KOPT-K1 (cell line): ENCODE results near the gene AACS.
"Not testable (repeated sequence)": the region's sequence is repeated elsewhere in the genome, so short reads cannot be mapped to it uniquely, and the experiment has no call there.

Experiments
- H3K27ac ChIP-seq: fragments of 200-600 bp; sonication (generic); 2 replicates; pipeline ENCODE4 v1.5.1; 2016; ENCODE audit warnings: antibody characterized with exemption, mild to moderate bottlenecking, low read depth, low read length; ENCODE audit not compliant: poor library complexity, severe bottlenecking
- H3K36me3 ChIP-seq: fragments of 200-600 bp; sonication (generic); 2 replicates; pipeline ENCODE4 v1.5.1; 2017; ENCODE audit warnings: antibody characterized with exemption, mild to moderate bottlenecking, low read length, moderate library complexity; ENCODE audit not compliant: insufficient read depth
- H3K9me3 ChIP-seq: fragments of 200-600 bp; sonication (generic); 2 replicates; pipeline ENCODE4 v1.5.1; 2017; ENCODE audit warnings: antibody characterized with exemption, low read length, mild to moderate bottlenecking; ENCODE audit not compliant: insufficient read depth, poor library complexity, severe bottlenecking

Gene AACS

DNA sequence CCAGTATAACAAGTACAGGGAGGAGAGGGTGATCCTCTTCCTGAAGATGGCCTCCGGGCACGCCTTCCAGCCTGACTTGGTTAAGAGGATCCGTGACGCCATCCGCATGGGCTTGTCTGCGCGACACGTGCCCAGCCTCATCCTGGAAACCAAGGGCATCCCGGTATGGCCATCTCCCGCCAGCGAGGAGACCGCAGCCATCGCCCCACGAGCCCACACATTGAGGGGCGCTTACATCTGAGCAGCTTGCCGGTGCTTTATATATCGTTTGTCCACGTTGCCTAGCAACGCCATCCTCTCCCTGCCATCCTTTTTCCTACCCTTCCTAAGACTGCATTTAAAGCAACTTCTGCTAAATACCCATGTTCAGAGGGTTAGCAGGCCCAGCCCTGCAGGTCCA, 71.5 kb downstream of the AACS start:
- Histone ChIP-seq H3K27ac (no peak overlapping the region), H3K9me3 (no peaks in the 10 kb centered on the region), H3K36me3 (peaks cover 8% of the 10 kb centered on the region)

DNA sequence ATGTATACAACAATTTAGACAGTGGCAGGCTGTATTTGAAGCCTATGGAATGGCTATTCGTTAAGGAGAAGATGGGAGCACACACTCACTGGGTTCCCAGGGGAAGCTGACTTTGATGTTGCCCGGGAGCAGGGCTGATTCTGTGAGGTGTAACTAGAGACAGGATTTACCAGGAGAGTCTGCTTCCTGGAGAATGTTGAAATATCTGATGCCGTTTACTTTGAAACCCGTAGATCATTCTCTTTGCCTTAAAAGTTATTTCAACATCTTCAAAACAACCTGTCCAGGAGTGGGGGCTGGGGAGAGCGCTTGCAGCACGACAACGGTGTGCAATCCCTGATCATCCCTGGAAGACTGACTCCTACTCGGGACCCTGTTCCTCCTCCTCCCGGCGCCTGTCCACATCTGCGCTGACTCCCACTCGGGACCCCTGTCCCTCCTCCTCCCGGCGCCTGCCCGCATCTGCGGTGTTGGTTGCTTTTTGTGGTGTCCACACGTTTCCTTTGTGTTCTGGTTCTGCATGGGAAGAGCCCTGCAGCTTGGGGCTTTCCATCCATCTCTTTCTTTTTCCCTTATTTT, 72.6 kb downstream of the AACS start:
- Histone ChIP-seq H3K27ac (no peak overlapping the region), H3K36me3 (peaks cover 8% of the 10 kb centered on the region), H3K9me3 (no peaks in the 10 kb centered on the region)

DNA sequence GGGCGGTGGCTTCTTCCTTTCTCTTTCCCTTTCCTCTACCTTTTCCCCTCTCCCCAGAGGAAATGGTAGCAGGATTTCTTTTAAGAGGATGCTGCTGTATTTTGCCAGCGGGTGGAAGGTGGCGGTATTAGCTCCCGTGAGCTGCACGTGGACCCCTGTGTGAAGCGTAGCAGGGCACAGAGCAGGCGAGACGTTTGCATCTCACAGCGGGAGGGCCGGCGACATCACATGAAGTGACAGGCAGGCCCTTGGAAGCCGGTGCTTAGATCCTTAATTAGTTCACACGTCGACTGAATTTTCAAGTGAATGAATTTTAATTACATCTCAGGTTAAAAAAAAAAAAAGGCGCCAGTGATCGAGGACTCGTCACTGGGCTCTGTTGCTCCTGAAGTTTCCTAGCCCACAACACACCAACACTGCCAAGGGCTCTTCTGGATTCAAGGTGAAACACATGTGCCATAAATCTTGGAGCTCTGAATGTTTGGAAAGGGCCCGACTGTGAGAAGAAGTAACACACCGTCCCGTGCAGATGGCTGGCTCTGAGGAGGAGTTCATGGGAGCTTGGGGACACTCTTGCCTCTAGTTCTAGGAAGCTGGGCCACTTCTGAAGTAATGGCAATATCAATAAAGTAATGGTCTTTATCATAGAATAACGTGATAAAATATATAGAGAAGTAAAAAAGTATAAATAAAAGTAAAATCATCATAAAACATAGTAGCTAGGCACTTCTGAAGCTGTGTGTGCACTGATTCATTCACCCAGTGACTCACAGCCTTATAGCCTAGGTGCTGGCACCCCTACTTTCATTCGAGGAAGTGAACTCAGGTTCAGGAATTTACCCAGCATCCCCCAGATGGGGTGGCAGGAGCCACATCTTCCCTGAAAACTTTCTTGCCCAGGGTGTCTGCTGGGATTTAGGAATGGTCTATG, 75.3 kb downstream of the AACS start:
- H3K36me3 ChIP-seq, result peaks cover 4% of the 10 kb centered on the region; the same call in 1 of the 2 replicates
- no peak overlapping the region for H3K27ac ChIP-seq
- H3K9me3 ChIP-seq, result no peaks in the 10 kb centered on the region

DNA sequence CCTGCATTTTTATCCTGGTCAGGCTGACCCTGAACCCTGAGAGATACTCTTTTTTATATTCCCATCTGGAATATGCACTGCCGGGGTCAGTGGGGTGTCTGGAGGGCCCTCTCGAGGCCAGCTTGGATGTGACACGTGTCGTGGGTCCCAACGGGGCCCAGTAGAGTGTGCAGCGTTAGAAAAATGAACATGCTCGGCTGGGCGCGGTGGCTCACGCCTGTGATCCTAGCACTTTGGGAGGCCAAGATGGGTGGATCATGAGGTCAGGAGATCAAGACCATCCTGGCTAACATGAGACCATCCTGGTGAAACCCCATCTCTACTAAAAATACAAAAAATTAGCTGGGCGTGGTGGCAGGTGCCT, 76.0 kb downstream of the AACS start:
- H3K36me3 ChIP-seq, H3K9me3 ChIP-seq, H3K27ac ChIP-seq: not testable (repeated sequence)

DNA sequence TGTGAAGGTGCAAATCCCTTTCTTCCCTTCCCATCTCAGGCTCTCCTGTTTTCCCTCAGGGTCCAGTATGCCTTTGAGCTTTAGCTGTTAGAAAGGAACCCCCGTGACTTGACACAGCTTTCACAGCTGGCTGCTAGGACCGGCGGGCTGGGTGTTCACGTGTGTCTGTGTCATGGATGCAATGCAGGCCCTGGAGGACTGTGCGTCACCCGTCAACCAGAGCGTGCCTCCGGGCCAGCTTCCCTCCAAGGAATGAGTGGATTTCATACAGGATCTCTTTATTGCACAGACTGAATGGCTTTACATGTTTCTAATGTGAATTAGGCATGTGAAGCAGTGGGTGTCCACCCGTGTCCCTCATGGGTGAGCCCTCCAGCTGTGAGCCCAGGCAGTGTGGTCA, 77.4 kb downstream of the AACS start:
- Histone ChIP-seq H3K9me3 (no peaks in the 10 kb centered on the region), H3K27ac (no peak overlapping the region), H3K36me3 (peaks cover 4% of the 10 kb centered on the region; the same call in 1 of the 2 replicates)

DNA sequence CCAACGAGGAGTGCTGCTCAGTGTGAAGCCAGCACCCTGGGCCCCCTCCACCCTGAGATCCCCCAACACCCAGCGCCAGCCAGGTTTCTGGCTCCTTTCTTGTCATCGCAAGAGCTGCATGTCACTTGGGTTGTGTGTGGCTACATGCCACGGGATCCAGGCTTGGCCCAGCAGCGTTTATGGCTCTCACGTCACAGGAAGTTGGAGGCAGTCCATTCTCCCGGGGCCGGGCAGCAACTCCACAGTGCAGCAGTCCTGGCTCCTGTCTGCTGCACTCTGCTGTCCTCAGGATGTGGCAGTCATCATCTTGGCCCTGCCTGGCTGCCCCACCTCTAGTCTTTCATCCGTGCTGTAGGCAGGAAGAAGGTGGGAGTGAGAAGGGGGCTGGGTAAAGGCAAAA, 78.3 kb downstream of the AACS start:
- Histone ChIP-seq H3K9me3 (no peaks in the 10 kb centered on the region), H3K36me3 (peaks cover 4% of the 10 kb centered on the region; the same call in 1 of the 2 replicates), H3K27ac (no peak overlapping the region)

DNA sequence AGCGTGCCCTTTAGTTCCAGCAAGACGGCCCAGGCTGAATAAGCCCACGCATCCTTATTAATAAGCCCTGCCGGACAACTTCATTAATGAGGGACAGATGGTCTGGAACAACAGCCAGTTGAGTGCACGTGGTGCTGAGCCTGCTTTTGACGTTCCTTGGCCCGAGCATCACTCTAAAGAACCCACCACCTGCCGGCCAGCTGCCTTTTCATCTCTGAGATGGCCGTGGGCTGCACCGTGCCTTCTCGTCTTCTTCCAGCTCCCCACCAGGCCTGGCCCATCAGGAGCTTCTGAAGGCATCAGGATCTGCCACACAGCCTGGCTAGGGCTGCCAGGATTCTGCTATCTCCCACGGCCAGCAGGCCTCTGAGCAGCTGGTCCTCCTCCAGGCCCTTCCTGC, 80.0 kb downstream of the AACS start:
- no peaks in the 10 kb centered on the region for H3K36me3 ChIP-seq
- H3K9me3 ChIP-seq, result no peaks in the 10 kb centered on the region
- no peak overlapping the region for H3K27ac ChIP-seq

DNA sequence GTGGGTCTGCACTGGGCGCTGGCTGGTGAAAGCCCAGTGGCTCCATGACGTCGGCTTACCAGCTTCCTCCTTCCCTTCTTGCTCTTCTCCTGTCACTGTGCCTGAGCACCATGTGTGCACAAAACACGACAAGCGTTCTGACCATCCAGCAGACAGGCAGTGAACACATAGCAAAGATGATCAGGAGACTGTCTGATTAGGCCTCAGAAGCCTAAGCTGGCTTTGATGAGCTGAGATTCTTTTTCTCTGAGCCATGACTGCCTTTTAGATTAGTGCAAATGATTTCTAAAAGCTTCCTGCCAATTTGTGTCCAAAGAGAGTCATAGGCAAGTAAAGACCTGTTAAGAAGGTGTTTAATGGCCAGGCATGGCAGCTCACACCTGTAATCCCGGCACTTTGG, 83.1 kb downstream of the AACS start:
- H3K27ac ChIP-seq, result no peak overlapping the region
- no peaks in the 10 kb centered on the region for H3K9me3 ChIP-seq
- no peaks in the 10 kb centered on the region for H3K36me3 ChIP-seq

DNA sequence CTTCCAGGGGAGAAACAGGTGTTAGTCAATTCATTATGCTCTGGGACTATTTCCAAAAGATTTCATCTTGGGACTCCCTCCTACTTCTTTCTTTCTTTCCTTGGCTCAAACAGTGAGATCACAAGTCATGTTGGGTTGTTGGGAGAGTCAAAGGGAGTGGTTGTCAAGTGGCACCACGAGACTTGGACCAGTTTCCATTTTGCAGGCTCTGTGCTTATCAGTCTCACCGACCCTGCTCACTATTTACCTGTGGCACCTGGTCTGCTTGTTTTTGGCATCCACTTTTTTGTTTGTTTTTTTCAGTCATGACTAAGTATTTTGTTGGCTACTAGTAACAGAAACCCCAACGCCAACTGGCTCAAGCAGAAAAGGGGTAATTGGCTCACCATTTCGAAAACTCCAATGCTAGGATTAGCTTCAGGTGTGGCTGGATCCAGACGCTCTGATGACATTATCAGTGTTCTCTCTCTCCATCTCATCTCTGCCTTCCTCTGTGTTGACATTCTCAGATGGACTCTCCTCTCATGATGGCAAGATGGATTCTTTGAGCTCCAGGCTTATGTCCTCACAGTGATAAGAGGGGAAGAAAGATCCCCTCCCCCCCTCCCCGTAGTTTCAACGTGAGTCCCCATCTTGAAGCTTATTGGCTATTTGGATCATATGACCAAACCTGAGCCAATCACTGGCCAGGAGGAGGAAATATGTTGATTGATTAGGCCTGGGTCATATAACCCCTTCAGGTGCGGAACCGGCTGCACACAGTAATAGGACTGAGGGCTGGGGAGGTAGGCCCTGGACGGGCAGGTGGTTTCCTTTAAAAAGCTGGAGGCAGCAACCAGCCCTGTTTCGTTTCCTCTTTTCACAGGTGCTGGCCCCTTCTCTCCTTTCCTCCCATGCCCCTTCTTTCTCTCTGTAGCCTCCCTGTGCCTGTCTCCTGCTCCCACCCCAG, 84.2 kb downstream of the AACS start:
- no peaks in the 10 kb centered on the region for H3K36me3 ChIP-seq
- H3K27ac ChIP-seq, result no peak overlapping the region

DNA sequence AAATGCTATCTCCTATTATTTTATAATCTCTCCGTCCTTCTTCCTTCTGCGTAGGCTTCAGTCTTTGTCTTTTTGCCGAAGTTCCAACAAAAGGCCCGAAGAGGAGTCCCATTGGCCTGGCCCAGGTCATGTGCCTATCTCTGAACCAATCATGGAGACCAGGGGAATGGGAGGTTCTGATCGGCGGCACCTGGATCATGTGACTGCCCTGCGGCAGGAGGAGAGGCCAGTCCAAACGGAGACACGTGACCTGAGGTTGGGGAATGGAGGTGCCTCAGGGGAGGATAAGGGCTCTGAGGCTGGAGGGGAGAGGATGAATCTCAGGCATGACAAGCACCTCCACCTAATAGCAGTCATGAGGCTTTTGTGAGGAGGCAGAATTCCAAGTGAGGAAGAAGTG, 86.0 kb downstream of the AACS start:
- H3K27ac ChIP-seq, result no peak overlapping the region
- H3K36me3 ChIP-seq, result no peaks in the 10 kb centered on the region
- H3K9me3 ChIP-seq, result no peaks in the 10 kb centered on the region

More for the DNA sequence above, 84.2 kb downstream of the AACS start:
- H3K9me3 ChIP-seq, result no peaks in the 10 kb centered on the region

DNA sequence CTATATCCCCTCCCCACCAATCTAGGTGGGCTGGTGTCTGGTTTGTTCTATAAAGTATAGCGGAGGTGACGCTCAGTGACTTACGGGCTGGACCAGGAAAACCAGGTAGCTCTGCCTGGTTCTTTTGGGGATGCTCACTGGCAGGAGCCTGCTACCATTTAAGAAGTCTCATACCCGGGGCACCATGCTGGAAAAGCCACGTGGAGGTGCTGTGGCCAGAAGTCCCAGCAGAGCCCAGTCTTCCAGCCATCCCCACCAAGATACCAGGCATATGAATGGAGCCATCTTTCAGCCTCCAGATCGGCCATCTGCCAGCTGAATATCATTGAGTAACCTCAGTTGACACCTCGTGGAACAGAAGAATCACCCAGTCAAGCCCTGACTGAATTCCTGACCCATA, 87.2 kb downstream of the AACS start:
- Histone ChIP-seq H3K9me3 (peaks cover 5% of the 10 kb centered on the region), H3K27ac (no peak overlapping the region), H3K36me3 (no peaks in the 10 kb centered on the region)

DNA sequence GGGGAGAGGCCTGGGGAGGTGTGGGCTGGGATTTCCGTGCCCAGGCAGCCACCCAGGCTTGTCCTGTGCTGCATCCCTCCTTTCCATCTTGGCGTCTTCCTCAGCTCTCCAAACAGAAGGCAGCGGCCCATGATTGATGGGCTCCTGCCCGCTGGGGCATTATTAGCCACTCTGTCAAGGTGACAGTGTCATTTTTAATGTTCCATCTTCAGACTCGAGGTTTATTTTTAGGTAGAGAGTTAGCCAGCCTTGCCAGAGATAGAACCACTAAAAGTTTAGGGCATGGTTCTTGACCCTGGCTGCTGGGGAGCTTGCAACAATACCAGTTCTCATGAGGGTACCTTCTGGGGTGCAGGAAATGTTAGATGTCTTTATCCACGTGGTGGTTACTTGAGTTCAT, 90.1 kb downstream of the AACS start:
- Histone ChIP-seq H3K27ac (no peak overlapping the region), H3K36me3 (no peaks in the 10 kb centered on the region), H3K9me3 (peaks cover 5% of the 10 kb centered on the region)

DNA sequence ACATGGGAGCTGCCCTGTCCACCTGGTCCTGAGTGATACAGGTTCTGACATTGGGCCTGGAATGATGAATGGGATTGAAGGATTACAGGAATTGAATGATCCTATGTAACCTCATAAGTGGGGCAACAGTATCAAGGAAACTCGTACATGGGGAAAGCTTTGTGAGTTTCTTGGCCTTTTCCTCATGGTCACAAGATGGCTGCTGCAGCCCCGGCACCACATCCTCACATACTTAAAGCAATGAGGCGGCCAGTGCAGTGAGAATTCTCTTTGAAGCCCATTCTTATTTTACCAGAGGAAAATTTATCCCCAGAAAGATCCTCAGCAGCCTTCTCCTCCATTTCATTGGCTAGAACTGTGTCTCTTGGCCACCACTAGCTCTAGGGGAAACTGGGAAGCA, 91.9 kb downstream of the AACS start:
- Histone ChIP-seq H3K27ac (no peak overlapping the region), H3K36me3 (no peaks in the 10 kb centered on the region), H3K9me3 (peaks cover 5% of the 10 kb centered on the region)

DNA sequence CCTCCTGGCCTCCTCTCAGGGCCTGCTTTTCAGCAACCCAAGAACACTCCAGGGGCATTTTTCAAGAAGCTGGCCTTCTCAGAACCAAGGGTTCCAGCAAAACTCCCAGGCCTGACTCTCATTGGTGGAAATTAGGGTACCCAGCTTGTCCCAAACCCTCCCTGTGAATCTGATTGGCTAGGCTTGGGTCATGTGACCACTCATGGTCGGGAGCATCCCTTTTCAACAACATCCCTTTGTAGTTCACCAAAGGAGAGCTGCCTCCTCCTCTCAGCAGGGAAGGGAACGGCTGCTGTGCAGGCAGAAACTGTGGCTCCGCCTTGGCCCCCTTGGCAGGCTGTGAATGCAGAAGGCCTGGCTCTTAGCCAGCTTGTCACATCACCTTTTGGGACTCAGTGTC, 94.5 kb downstream of the AACS start:
- H3K9me3 ChIP-seq, result peaks cover 5% of the 10 kb centered on the region
- no peak overlapping the region for H3K27ac ChIP-seq
- no peaks in the 10 kb centered on the region for H3K36me3 ChIP-seq
